Mesothelial cell of epicardium (in vitro differentiated cells): Measurements from ENCODE around the gene ARHGEF12. TPM values are rescaled to one million over a fixed set of nuclear protein-coding genes. Genes with fewer than 3 reads are reported as not detected.

Source experiments
- DNase-seq, 2 experiments: peaks; one replicate each; pipeline ENCODE4 v3.0.0; 2021; ENCODE audit warnings: low spot score in 2 of 2; ENCODE audit not compliant: unreplicated experiment in 2 of 2
- H3K27ac Mint-ChIP-seq: 2 replicates; pipeline ENCODE4 v1.8.0; 2021; ENCODE audit warnings: mixed read lengths
- H3K27me3 Mint-ChIP-seq: 2 replicates; pipeline ENCODE4 v1.8.0; 2021; ENCODE audit warnings: low read depth, mixed read lengths
- H3K36me3 Mint-ChIP-seq: 2 replicates; pipeline ENCODE4 v1.8.0; 2021; ENCODE audit warnings: mixed read lengths
- H3K4me1 Mint-ChIP-seq: 2 replicates; pipeline ENCODE4 v1.8.0; 2021; ENCODE audit warnings: mixed read lengths
- H3K4me3 Mint-ChIP-seq: 2 replicates; pipeline ENCODE4 v1.8.0; 2021; ENCODE audit warnings: mild to moderate bottlenecking, moderate library complexity, mixed read lengths
- H3K9me3 Mint-ChIP-seq: 2 replicates; pipeline ENCODE4 v1.8.0; 2021; ENCODE audit warnings: mixed read lengths
- CTCF ChIP-seq: fragments of 200-600 bp; sonication (generic); IDR thresholded peaks from one replicate; pipeline ENCODE4 v1.5.0; 2021; ENCODE audit warnings: antibody characterized with exemption; ENCODE audit not compliant: unreplicated experiment
- total RNA-seq: library from RNA; stranded (reverse); gene quantifications from 3 replicates; pipeline ENCODE4 v1.2.1, GENCODE V29; 2021

ARHGEF12 gene
- total RNA-seq, 1 donor from 2014 or later: 86.0 TPM

- Mint-ChIP-seq H3K27me3 (no peaks in the 10 kb centered on the region), H3K36me3 (peaks cover 6% of the 10 kb centered on the region), H3K4me1 (peaks cover 18% of the 10 kb centered on the region), H3K9me3 (no peaks in the 10 kb centered on the region), H3K4me3 (no peak overlapping the region), H3K27ac (no peak overlapping the region)
- no peak for DNase-seq
- TF ChIP-seq CTCF: no peak
Measured at GRCh38 chr11:120409655-120410054, 73.4 kb downstream of the ARHGEF12 start.

- H3K4me3 Mint-ChIP-seq: no peak overlapping the region
- H3K27ac Mint-ChIP-seq: no peak overlapping the region
- H3K27me3 Mint-ChIP-seq: no peaks in the 10 kb centered on the region
- H3K4me1 Mint-ChIP-seq: peaks cover 19% of the 10 kb centered on the region
- no peak for DNase-seq
- H3K36me3 Mint-ChIP-seq: peaks cover 8% of the 10 kb centered on the region
- TF ChIP-seq CTCF: no peak
- no peaks in the 10 kb centered on the region for H3K9me3 Mint-ChIP-seq
Measured at GRCh38 chr11:120410622-120411380, 74.6 kb downstream of the ARHGEF12 start.

- H3K4me3 Mint-ChIP-seq: no peak overlapping the region
- DNase-seq: no peak
- no peak for TF ChIP-seq CTCF
- H3K4me1 Mint-ChIP-seq: peaks cover 22% of the 10 kb centered on the region
- peaks cover 10% of the 10 kb centered on the region for H3K36me3 Mint-ChIP-seq
- H3K9me3 Mint-ChIP-seq: no peaks in the 10 kb centered on the region
- H3K27ac Mint-ChIP-seq: peak overlapping the region; percentile 54
- no peaks in the 10 kb centered on the region for H3K27me3 Mint-ChIP-seq
Measured at GRCh38 chr11:120413480-120413879, 77.3 kb downstream of the ARHGEF12 start.

GRCh38 chr11:120420572-120420971, 84.4 kb downstream of the ARHGEF12 start:
- Mint-ChIP-seq H3K36me3 (peaks cover 21% of the 10 kb centered on the region), H3K4me3 (no peak overlapping the region), H3K9me3 (no peaks in the 10 kb centered on the region), H3K27me3 (no peaks in the 10 kb centered on the region), H3K4me1 (peaks cover 3% of the 10 kb centered on the region), H3K27ac (no peak overlapping the region)
- no peak for TF ChIP-seq CTCF
- no peak for DNase-seq

GRCh38 chr11:120424185-120424969, 88.2 kb downstream of the ARHGEF12 start:
- no peaks in the 10 kb centered on the region for H3K27me3 Mint-ChIP-seq
- no peak for TF ChIP-seq CTCF
- no peak overlapping the region for H3K27ac Mint-ChIP-seq
- H3K4me1 Mint-ChIP-seq: no peaks in the 10 kb centered on the region
- peaks cover 20% of the 10 kb centered on the region for H3K36me3 Mint-ChIP-seq
- no peak overlapping the region for H3K4me3 Mint-ChIP-seq
- no peaks in the 10 kb centered on the region for H3K9me3 Mint-ChIP-seq
- DNase-seq: no peak
